GM21576 (cell line): ENCODE data around the gene CHEK1.
"Not testable (repeated sequence)": the region's sequence is repeated elsewhere in the genome, so short reads cannot be mapped to it uniquely, and the experiment has no call there.

Experiments
- ATAC-seq: cut with Tn5 transposase; IDR thresholded peaks from one replicate; pipeline ENCODE4 v1.9.1; 2021; ENCODE audit warnings: mild to moderate bottlenecking, moderate library complexity; ENCODE audit not compliant: unreplicated experiment

CHEK1 gene

DNA sequence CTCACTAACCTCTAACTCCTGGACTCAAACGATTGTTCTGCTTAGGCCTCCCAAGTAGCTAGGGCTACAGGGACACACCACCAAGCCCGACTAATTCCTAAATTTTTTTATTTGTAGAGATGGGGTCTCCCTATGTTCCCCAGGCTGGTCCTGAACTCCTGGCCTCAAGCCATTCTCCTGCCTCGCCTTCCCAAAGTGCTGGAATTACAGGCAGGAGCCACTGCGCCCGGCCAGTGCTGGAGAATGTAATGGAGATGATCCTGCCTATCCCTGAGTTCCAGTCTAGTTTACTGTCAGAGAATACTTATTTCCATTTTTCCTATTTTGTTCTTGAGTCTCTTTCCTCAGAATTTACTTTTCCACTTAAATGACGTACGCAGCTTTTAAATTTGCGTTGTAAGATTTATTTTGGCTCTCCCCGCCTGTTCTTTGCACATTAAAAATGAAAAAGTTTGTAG, at the start of gene CHEK1:
CHEK1 (plus strand) TSS at position 408 of the 458 bp plus-strand sequence. CDS start 1,606 bp downstream, outside the sequence.
- ATAC-seq, result no peak

DNA sequence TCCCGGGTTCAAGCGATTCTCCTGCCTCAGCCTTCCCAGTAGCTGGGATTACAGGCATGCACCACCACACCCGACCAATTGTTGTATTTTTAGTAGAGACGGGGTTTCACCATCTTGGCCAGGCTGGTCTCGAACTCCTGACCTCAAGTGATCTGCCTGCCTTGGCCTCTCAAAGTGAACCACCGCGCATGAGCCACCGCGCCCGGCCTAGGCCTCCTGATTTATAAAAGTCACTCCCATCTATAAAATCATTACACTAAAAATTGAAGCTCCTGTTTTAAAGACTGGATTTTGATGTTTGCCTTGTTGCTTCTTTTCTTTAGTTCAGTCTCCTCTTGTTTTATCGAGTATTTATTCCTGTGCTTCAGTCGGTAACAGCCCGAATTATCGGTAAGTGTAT, 47.8 kb upstream of the CHEK1 start:
- ATAC-seq, result not testable (repeated sequence)

DNA sequence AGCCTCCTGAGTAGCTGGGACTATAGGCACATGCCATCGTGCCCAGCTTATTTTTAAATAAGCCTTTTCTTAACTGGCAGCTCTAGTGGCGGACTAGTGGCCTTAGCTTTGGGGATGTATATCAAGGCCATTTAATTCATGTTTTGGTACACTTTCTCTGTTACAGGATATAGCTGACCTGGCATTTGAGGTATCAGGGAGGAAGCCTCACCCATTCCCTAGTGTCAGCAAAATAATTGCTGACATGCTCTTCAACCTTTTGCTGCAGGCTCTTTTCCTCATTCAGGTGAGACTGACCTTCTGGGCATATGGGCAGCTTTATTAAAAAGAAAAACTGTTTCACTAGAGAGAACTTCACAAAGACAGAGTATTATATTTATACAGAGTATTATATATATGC, 46.2 kb upstream of the CHEK1 start:
- no peak for ATAC-seq

DNA sequence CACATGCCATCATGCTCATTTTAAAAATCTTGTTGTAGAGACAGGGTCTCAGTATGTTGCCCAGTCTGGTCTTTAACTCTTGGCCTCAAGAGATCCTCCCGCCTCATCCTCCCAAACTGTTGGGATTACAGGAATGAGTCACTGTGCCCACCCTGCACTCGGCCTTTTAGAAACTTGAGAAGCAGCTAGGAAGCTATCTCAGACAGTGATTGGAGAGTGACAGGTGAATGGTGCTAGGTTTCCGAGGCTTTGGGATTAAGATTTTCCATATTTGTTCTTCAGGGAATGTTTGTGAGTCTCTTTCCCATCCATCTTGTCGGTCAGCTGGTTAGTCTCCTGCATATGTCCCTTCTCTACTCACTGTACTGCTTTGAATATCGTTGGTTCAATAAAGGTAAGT, 45.2 kb upstream of the CHEK1 start:
- ATAC-seq, result no peak

DNA sequence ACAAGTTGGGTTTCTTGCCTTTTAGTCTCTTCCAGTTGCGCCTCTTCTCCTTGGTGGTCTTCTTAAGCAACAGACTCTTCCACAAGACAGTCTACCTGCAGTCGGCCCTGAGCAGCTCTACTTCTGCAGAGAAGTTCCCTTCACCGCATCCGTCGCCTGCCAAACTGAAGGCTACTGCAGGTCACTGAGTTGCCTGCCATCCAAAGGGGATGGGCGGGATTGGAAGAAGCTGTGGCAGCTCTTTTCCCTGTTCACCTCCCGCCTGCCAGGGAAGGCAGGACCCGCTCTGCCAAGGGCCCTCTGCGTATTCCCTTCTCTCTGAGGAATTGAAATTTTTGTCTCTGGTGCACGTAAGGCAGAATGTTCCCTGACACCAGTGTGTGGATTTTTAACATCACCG, 41.5 kb upstream of the CHEK1 start:
- no peak for ATAC-seq

DNA sequence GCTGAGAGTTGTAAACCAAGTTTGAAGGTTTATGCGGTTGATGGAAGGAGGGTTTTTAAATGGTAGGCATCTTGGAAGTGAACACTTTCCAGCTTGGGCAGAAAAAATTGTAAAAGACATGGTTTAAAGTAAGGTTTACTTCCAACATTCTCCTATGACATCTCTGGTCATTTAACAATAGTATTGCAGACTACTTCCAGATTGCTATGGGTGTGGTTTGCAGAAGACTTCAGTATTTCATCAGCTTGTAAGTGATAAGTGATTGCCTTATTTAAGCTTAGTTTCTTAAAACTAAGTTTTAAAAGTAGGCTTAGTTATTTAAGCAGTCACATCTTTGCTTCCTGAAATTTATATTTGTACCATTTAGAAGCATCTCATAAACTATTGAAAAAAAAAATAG, 39.5 kb upstream of the CHEK1 start:
- ATAC-seq, result no peak

DNA sequence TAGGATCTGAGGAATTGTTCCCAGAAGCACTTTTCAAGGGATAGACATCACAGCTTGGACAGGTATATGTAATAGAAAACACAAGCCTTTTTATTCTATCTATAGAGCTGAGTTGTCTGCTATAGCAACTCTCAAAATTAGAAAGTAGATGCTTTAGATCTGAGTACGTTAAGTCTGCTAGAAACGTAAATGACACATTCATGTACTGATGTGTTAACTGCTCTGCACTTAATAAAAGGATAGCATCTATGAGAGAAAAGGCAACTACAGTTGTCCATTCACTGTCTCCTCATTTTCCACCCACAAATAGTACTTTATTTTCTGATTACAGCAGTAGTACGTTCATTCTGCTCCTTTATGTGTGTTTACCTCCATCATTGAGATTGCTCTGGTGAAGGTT, 38.3 kb upstream of the CHEK1 start:
- no peak for ATAC-seq

DNA sequence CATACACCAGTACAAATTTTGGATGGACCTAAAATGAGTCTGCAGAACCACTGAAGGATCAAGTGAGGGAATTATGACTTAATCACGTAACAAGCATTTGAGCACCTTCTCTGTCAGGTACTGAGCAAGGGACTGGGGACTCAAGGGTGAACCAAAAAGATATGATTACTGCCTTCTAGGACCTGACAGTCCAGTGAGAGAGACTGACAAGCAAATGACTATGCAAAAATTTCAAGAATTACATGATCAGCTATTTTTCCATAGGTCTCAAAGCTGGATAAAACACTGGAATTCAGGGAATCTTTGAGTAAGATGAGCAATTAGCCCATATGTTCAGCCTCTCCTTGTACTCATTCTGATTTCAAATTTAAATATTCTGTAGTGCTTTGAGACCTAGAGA, 37.5 kb upstream of the CHEK1 start:
- no peak for ATAC-seq

DNA sequence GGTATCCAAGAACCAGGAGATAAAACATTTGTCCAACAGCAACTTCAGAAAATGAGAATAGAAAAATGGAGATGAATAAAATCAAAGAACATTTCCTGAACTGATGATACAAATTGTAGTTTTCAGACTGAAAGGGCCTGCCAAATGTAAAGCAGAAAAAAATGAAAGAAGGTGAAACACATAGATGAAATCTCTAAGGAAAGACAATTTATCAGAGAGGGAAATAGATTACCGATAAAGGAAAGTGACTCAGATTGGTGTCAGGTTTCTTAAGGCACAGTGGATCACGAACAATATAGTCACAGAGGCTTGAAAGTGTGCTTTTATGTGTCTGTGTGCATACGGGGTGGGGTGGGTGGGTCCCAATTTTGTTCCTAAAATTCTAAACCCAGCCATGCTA, 36.5 kb upstream of the CHEK1 start:
- ATAC-seq, result no peak

DNA sequence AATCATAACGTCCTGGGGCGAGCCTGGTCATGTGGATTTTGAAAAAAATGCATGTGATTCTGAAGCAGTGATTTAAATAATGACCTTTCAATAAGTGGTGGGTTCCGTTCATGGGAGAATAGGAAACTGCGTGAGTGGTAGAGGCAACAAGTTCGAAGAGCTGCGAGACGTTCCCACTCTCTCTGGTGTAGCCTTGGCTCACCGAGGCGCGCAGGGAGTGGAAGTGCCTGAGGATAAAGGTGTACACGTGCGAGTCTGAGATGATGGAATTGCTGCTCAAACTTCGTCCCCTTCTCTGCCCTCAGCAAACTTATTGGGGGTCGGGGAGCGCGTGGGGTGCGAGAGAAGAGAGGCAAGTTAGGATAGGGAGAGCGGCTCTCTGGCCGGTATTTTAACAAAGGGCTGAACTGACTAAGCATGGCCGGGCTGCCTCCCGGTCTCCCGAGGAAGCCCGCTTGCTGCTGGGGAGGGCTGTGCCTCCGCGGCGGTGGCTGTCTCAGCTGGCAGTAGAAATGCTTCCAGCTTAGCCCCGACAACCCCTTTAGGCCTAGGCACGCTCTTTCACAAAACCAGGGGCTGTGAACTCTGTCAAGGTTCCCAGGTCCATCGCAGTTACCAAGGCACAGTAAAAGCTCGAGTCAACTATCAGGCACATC, 33.2 kb upstream of the CHEK1 start:
- ATAC-seq, result peak; percentile 10

DNA sequence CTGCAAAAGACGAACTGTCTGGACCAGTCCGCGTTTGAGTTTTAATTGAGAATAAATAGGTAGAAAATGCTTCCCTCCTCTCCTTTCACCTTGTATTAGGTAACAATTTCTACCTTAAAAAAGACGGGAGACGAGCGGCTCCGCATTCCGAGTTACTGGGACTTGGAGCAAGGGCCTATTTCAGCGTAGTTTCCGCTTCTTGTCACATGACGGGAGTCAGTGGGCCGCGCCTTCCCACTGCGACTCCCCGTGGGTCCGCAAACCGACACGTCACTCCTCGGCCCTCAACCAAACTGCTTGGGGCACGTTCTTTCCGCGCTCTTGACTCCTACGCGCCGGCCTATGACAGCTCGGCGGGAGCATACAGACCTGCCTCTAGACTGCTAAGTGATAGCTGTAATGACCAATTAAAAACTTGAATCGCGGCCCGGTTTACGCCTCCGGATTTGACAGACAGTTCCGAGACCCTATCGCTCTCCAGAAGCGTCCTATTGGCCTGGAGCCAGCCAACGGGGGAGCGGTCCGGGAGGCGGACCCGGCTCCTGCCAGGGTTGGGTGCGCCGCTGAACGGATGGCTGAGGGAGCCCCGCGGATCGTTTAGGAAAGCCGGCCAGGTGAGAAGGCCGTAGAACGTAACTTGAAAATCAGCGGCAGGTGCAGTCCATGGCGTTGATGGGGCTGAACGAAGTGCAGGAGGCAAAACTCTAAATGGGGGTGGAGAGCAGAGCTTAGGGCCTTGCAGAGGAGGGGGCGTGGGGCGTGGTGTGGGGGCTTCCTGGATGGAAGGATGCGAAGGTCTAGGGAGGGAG, 32.5 kb upstream of the CHEK1 start, which contains the start of gene STT3A:
STT3A (plus strand) TSS at position 548 of the 809 bp plus-strand sequence. CDS start 3,064 bp downstream, outside the sequence.
- peak; percentile 97 for ATAC-seq

DNA sequence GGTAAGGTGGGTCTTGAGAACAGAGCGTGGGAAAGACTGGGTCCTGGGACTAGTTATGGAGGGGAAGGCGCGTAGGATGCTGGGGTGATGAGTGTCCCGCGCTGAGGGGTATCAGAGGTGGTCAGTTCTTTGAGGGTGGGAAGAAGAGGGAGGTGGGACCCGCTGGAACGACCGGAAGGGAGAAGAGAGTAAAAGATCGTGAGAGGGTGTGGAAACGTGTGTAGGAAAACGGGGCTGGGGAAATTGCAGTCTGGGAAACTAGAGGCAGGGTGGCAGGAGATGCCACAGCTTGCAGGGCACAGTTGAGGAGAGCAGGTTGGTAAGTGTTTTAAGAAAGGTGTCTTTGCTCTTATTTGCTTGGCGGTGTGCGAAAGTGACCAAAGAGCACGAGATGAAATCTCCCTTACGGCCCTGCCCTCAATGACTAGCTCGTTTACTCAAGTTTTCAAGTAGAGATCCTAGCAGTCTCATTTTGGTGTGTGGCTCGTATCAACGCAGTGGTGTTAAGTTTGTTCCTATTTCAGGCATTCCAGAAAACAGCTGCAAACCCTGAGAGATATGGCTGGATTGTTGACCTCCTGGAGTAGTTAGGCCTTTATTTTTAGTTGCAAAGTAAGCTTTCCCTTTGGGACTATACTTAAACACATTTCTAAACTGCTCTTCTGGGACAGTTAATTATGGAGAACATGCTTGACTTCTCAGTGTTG, 31.7 kb upstream of the CHEK1 start:
- ATAC-seq, result no peak

DNA sequence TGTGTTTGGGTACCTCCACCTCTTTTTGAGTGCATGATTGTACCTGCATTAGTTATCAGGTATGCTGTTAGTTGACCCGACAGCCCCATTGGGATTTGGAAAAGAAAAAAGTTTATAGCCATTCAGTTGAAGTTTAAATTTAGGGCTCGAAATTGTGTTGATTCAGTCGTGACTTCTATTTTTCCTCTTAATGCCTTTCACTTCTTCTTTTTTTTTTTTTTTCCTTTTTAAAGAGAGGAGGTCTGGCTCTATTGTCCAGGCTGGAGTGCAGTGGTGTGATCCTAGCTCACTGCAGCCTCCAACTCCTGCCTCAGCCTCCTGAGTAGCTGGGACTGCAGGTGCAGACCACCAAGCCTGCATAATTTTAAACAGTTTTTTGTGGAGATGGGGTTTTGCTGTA, 30.0 kb upstream of the CHEK1 start:
- no peak for ATAC-seq

DNA sequence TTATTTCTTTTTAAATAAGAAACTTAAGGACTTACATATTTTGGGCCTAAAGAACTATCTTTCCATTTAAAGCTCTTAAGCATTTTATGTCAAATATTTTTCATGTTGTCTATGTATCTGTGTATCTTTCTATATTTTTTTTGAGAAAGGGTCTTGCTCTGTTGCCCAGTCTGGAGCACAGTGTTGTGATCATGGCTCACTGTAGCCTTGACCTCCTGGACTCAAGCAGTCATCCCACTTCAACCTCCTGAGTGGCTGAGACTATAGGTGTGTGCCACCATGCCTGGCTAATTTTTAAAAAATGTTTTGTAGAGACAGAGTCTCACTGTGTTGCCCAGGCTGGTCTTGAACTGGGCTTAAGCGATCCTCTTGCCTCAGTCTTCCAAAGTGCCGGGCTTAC, 24.3 kb upstream of the CHEK1 start:
- ATAC-seq, result no peak

DNA sequence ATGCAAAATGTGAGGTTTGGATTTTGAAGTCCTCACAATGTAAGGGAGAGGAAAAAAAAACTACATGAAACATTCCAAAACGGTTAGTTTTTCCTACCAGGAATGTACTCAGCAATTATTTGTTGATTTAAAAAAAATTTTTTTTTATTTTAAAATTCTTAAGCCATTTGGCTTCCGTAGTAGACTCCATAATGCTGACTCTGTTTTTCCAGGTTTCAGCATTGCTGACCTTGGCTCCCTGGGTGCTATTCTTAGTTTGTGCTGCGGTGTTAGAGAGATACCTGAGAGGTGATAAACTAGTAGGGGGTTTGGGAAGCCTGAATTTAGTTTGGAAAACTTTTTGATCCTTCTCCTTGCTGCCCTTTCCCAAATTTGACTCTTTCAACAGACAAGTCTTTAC, 21.8 kb upstream of the CHEK1 start:
- no peak for ATAC-seq

DNA sequence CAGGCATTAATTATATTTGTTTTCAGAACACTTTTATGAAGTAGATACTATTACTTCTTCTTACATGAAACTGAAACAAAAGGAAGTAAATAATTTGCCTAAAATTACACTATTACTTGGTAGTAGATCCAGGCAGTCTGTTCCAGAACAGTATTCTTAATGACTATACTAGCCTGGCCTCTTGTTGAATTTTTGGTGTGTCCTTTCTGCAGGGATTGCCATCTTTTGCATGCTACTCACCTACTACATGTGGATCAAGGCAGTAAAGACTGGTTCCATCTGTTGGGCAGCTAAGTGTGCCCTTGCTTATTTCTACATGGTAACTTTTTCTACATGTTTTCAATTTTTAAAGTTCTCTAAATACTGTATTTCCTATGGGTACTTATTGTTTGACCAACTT, 19.5 kb upstream of the CHEK1 start:
- ATAC-seq, result no peak

DNA sequence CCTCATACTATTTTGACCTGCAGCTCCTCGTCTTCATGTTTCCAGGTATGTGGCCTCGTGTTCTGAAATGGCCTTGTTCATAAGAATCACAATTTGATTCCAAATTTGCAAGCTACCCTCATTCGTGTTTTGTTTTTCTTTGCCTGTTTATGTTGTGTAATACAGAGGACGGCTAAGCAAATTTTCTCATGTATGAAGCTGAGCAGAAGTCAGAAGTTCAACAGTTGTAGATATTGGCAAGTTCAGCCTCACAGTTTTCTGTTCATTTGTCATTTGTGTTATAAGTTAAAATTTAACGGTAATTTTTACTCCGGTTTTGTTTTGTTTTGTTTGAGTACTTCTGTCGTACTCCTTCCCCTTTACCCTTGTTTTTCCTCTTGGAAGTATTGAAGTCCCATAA, 15.4 kb upstream of the CHEK1 start:
- no peak for ATAC-seq

DNA sequence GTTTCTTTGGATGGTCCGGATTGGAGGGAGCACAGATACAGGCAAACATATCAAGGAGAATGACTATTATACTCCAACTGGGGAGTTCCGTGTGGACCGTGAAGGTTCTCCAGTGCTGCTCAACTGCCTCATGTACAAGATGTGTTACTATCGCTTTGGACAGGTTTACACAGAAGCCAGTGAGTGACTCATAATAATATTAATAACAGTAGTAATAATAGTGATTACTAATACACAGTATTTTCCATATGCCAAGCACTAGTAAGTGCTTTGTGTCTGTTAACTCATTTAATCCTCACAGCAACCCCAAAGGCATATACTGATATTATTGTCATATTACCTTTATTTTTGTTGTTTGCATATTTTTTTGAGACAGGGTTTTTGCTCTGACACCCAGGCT, 6.6 kb upstream of the CHEK1 start:
- no peak for ATAC-seq

DNA sequence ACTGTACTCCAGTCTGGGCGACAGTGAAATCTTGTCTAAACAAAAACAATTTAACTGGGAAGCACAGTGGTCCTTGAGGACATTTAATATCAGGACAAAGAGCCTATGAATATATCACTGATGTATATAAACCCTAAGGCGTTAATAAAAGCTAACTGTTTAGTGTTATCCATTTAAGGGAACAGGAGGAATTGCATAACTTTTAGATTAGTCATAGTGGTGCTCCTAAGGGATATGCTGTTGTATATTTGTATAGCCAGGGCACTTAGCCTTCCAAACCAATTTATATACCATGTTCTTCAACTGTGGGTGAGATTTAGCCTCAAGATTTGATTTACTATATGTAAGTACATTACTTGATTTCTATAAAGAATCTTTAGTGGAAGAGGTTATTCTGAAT, 3.0 kb upstream of the CHEK1 start:
- no peak for ATAC-seq

DNA sequence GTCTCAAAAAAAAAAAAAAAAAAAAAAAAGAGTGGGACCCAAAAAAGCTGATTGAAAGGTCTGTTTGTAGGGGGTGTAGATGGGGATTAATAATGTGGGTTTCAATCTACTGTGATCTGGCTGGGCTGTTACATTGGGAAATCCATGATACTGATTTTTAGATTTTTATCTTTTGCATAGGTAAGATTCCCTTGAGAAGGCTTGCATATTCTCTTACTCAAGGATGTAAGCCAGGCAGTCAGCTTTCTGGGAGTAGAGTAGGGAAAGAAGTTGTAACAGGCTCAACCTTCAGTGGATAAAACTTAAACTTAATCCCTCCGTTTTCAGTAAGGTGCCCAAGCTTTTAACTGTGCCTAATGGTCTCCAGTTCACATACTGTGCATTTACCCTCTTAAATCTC, 1.9 kb upstream of the CHEK1 start:
- ATAC-seq, result no peak

DNA sequence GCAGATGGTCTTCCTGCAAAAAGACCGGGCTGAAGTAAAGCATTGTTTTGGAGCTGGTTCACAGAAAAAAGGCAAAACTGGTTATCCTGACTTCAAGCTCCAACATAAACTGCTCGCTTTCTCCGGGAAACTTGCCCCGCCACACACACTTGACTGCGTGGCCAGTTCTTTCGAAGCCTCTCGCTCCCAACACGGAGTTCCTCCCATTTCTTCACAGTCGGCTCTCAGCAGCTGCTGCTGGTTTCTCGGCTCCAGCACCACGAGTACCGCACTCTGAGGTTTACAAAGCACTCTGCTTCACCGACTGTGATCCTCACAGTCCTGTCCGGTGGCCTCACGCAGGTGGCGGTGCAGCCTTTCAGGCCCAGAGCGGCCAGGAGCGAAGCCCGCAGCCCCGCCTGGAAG, 264 bp downstream of the CHEK1 start:
- ATAC-seq, result no peak
